Trophoblast cell (in vitro differentiated cells and primary cell): ENCODE data around the gene UNC93A.

ENCODE experiments used
- DNase-seq, 2 donors: peaks; one replicate each; pipeline ENCODE4 v3.0.0-alpha.2; 2016
- H2AFZ ChIP-seq: 2 replicates; pipeline ENCODE4 v1.6.1; 2013; ENCODE audit warnings: low read length, moderate library complexity, mild to moderate bottlenecking; ENCODE audit not compliant: insufficient read depth, poor library complexity
- H2AK5ac ChIP-seq: 2 replicates; pipeline ENCODE4 v1.6.1; 2013; ENCODE audit warnings: mild to moderate bottlenecking, low read length
- H2BK120ac ChIP-seq: 2 replicates; pipeline ENCODE4 v1.6.1; 2013; ENCODE audit warnings: low read length, mild to moderate bottlenecking, moderate library complexity; ENCODE audit not compliant: insufficient read depth, poor library complexity
- H2BK12ac ChIP-seq: 2 replicates; pipeline ENCODE4 v1.6.1; 2013; ENCODE audit warnings: mild to moderate bottlenecking, low read length, moderate library complexity
- H2BK5ac ChIP-seq: 2 replicates; pipeline ENCODE4 v1.6.1; 2013; ENCODE audit warnings: low read length, low read depth, moderate library complexity, mild to moderate bottlenecking; ENCODE audit not compliant: poor library complexity
- H3K14ac ChIP-seq: 2 replicates; pipeline ENCODE4 v1.6.1; 2013; ENCODE audit warnings: mild to moderate bottlenecking, low read length
- H3K18ac ChIP-seq: 2 replicates; pipeline ENCODE4 v1.6.1; 2013; ENCODE audit warnings: mild to moderate bottlenecking, low read length
- H3K23ac ChIP-seq: 2 replicates; pipeline ENCODE4 v1.6.1; 2013; ENCODE audit warnings: low read length
- H3K27ac ChIP-seq: 2 replicates; pipeline ENCODE4 v1.5.1; 2013; ENCODE audit warnings: low read depth, mild to moderate bottlenecking, inconsistent platforms, low read length, moderate library complexity
- H3K27me3 ChIP-seq: 2 replicates; pipeline ENCODE4 v1.6.1; 2013; ENCODE audit warnings: inconsistent platforms, mild to moderate bottlenecking, low read length, moderate library complexity; ENCODE audit not compliant: insufficient read depth
- H3K36me3 ChIP-seq, 2 experiments: 1 replicate in 1 of 2; 2 replicates in 1 of 2; pipeline ENCODE4 v1.6.1; 2013; ENCODE audit warnings: low read length in 2 of 2, mild to moderate bottlenecking in 2 of 2, moderate library complexity in 1 of 2; ENCODE audit not compliant: insufficient read depth in 2 of 2, control insufficient read depth in 1 of 2
- H3K4ac ChIP-seq: 2 replicates; pipeline ENCODE4 v1.6.1; 2013; ENCODE audit warnings: low read depth, mild to moderate bottlenecking, low read length, moderate library complexity
- H3K4me1 ChIP-seq, 2 experiments: 1 replicate in 1 of 2; 2 replicates in 1 of 2; pipeline ENCODE4 v1.6.1; 2013; ENCODE audit warnings: low read length in 2 of 2, mild to moderate bottlenecking in 2 of 2, moderate library complexity in 1 of 2; ENCODE audit not compliant: insufficient read depth in 2 of 2, control insufficient read depth in 1 of 2
- H3K4me2 ChIP-seq: 2 replicates; pipeline ENCODE4 v1.6.1; 2013; ENCODE audit warnings: inconsistent platforms, mild to moderate bottlenecking, low read length, moderate library complexity
- H3K4me3 ChIP-seq: 2 replicates; pipeline ENCODE4 v1.5.1; 2013; ENCODE audit warnings: mild to moderate bottlenecking, low read depth, low read length, inconsistent platforms
- H3K79me1 ChIP-seq: one replicate; pipeline ENCODE4 v1.6.1; 2013; ENCODE audit warnings: low read length
- H3K79me2 ChIP-seq: 2 replicates; pipeline ENCODE4 v1.6.1; 2013; ENCODE audit warnings: low read length, mild to moderate bottlenecking; ENCODE audit not compliant: control insufficient read depth, insufficient read depth, poor library complexity
- H3K9ac ChIP-seq: 2 replicates; pipeline ENCODE4 v1.6.1; 2013; ENCODE audit warnings: mild to moderate bottlenecking, low read length
- H3K9me3 ChIP-seq: 2 replicates; pipeline ENCODE4 v1.6.1; 2013; ENCODE audit warnings: low read depth, mild to moderate bottlenecking, control low read depth, inconsistent platforms, low read length; ENCODE audit not compliant: insufficient read depth
- H4K12ac ChIP-seq: 2 replicates; pipeline ENCODE4 v1.6.1; 2013; ENCODE audit warnings: low read depth, mild to moderate bottlenecking, low read length, moderate library complexity
- H4K8ac ChIP-seq: 2 replicates; pipeline ENCODE4 v1.6.1; 2013; ENCODE audit warnings: low read depth, mild to moderate bottlenecking, low read length, moderate library complexity
- H4K91ac ChIP-seq: one replicate; pipeline ENCODE4 v1.6.1; 2013; ENCODE audit warnings: low read depth, mild to moderate bottlenecking, low read length, moderate library complexity
- WGBS: extraction: QIAGEN DNeasy Blood & Tissue Kit; methylation state at CpG from one replicate; pipeline ENCODE4 v1.1.7; 2013; ENCODE audit warnings: missing lambda C conversion rate; ENCODE audit not compliant: insufficient read length, insufficient coverage; ENCODE audit errors: extremely low coverage; 5-methylcytosine and 5-hydroxymethylcytosine counted together

The UNC93A gene

DNA sequence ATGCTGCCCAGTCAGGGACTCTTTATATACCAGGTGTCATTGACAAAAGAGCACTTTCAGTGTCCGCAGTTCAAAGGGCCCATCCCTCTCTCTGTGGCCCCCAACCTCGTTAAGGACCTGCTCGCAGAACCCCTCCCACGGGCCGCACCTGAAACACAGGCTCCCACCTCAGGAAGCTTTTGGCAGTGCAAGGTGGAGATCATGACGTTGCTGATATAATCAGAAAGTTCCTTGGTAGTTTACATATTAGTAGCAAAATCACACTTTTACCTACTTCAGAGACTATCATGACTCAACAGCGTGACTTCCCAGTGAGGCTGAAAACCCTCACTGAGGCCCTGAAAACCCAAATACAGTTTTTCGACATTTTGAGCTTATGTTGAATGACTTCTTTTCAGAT is 37.9 kb downstream of the UNC93A start:
- Histone ChIP-seq H3K9me3 (peaks cover 4% of the 10 kb centered on the region), H3K4me1 (no peaks in the 10 kb centered on the region), H3K79me1 (no peaks in the 10 kb centered on the region), H2BK120ac (no peak overlapping the region), H3K4me2 (no peak overlapping the region), H3K27me3 (no peaks in the 10 kb centered on the region), H3K4ac (no peak overlapping the region), H4K12ac (no peak overlapping the region), H2BK5ac (no peak overlapping the region), H4K91ac (no peak overlapping the region), H3K18ac (no peak overlapping the region), H2AFZ (no peak overlapping the region), H2AK5ac (no peak overlapping the region), H3K14ac (no peak overlapping the region), H3K9ac (no peak overlapping the region), H3K27ac (no peak overlapping the region), H3K4me3 (no peak overlapping the region), H3K23ac (no peak overlapping the region), H4K8ac (no peak overlapping the region), H3K79me2 (no peaks in the 10 kb centered on the region), H2BK12ac (no peak overlapping the region), H3K36me3 (no peaks in the 10 kb centered on the region)
- DNase-seq: no peak
- WGBS: no CpG with 5 or more reads among the region's 8 CpGs

DNA sequence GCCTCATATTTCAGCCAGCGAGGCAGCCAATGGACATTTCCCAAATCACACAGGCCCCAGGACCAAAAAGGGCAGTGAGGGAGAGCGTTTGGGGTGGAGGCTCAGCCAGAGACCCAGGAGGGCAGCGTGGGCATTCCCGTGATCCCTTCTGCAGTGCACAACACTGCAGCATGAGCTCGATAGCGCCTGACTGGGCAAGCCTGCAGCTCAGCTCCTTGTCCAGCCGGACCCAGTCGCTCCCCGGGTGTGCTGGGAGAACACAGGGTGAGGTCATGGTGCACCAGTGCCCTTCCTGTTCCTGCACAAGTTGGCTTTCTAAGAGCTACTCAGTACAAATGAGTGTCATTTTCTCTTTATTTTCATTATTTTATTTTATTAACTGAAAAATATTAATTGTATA is 39.6 kb downstream of the UNC93A start:
- no peaks in the 10 kb centered on the region for H3K4me1 ChIP-seq
- no peaks in the 10 kb centered on the region for H3K27me3 ChIP-seq
- H3K4me3 ChIP-seq: no peak overlapping the region
- H2AK5ac ChIP-seq: no peak overlapping the region
- no peak overlapping the region for H3K9ac ChIP-seq
- H3K4ac ChIP-seq: no peak overlapping the region
- no peak overlapping the region for H2BK12ac ChIP-seq
- H3K14ac ChIP-seq: no peak overlapping the region
- no CpG with 5 or more reads among the region's 9 CpGs for WGBS
- DNase-seq: no peak
- H3K36me3 ChIP-seq: no peaks in the 10 kb centered on the region
- no peaks in the 10 kb centered on the region for H3K79me1 ChIP-seq
- no peak overlapping the region for H2BK5ac ChIP-seq
- no peak overlapping the region for H2BK120ac ChIP-seq
- no peak overlapping the region for H4K91ac ChIP-seq
- H4K12ac ChIP-seq: no peak overlapping the region
- H3K79me2 ChIP-seq: no peaks in the 10 kb centered on the region
- H3K27ac ChIP-seq: no peak overlapping the region
- H3K18ac ChIP-seq: no peak overlapping the region
- no peak overlapping the region for H4K8ac ChIP-seq
- H3K23ac ChIP-seq: no peak overlapping the region
- H2AFZ ChIP-seq: no peak overlapping the region
- no peak overlapping the region for H3K4me2 ChIP-seq
- peaks cover 2% of the 10 kb centered on the region for H3K9me3 ChIP-seq

DNA sequence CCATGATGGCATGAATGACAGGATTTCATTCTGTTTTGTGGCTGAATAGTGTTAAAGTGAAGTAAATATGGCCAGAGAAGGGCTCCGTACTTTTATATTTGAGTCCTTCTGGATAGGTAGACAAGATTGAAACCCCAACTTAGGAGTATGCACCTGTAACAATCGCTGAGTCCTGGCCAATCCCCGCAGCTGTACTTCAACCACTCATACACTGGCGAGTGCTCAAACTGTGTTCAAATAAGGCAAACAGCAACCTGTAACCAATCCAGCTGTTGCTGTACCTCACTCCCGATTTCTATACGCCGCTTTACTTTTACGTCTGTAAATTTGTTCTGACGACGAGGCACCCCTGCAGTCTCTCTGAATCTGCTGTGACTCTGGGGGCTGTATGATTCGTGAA is 40.5 kb downstream of the UNC93A start:
- no peaks in the 10 kb centered on the region for H3K79me1 ChIP-seq
- no peak overlapping the region for H4K12ac ChIP-seq
- H4K91ac ChIP-seq: no peak overlapping the region
- no peaks in the 10 kb centered on the region for H3K27me3 ChIP-seq
- no peaks in the 10 kb centered on the region for H3K36me3 ChIP-seq
- no peak overlapping the region for H3K27ac ChIP-seq
- H3K4me3 ChIP-seq: no peak overlapping the region
- H2BK5ac ChIP-seq: no peak overlapping the region
- H3K4me2 ChIP-seq: no peak overlapping the region
- no peak overlapping the region for H2BK120ac ChIP-seq
- H3K79me2 ChIP-seq: no peaks in the 10 kb centered on the region
- no peak overlapping the region for H3K9ac ChIP-seq
- no peak overlapping the region for H2AK5ac ChIP-seq
- WGBS: no CpG with 5 or more reads among the region's 11 CpGs
- no peak overlapping the region for H4K8ac ChIP-seq
- H3K4me1 ChIP-seq: no peaks in the 10 kb centered on the region
- H3K14ac ChIP-seq: no peak overlapping the region
- H2AFZ ChIP-seq: no peak overlapping the region
- no peak overlapping the region for H3K4ac ChIP-seq
- no peaks in the 10 kb centered on the region for H3K9me3 ChIP-seq
- DNase-seq: no peak
- no peak overlapping the region for H3K18ac ChIP-seq
- H2BK12ac ChIP-seq: no peak overlapping the region
- H3K23ac ChIP-seq: no peak overlapping the region

DNA sequence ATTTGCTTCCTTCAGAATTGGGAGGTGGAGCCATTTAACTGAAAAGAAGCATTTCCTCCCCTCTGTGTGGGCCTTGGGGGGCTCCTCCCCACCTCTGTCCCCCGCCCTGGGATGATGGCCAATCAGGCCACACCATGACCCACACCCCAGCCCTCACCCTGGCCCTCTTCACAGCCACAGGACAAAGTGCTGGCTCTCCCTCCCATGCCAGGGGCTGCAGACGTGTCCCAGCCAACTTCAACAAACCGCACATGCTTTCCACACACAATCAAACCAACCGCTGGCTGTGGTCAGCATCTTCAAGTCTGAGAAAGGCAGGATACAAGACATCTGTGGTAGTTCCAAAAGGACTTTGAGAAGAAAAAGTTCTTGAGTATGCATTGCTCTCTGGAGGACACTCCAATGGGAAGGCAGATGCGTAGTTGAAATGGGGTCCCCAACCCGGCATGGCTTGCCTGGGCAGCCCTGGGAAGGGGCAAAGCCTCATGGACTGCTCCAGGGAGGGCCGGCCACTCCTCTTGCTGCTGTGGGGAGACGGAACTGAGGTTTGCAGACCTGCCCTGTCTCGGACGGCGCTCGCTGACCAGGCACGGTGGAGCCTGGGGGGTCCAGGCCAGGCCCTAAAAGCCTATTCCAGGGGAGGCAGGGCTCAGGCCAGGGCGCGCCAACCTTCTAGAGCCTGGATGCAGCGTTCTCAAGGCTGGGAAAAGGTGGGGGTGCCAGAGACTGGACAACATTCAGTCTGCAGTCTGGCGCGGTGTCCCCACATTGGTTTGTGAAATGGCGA is 45.9 kb downstream of the UNC93A start:
- Histone ChIP-seq H3K36me3 (no peaks in the 10 kb centered on the region), H2BK5ac (no peak overlapping the region), H3K79me2 (no peaks in the 10 kb centered on the region), H3K4me3 (no peak overlapping the region), H2AK5ac (no peak overlapping the region), H3K4me2 (no peak overlapping the region), H2AFZ (no peak overlapping the region), H3K9ac (no peak overlapping the region), H3K4me1 (no peaks in the 10 kb centered on the region), H3K9me3 (no peaks in the 10 kb centered on the region), H3K27ac (no peak overlapping the region), H2BK12ac (no peak overlapping the region), H4K8ac (no peak overlapping the region), H4K12ac (no peak overlapping the region), H3K18ac (no peak overlapping the region), H3K4ac (no peak overlapping the region), H3K27me3 (no peaks in the 10 kb centered on the region), H3K79me1 (no peaks in the 10 kb centered on the region), H2BK120ac (no peak overlapping the region), H3K14ac (no peak overlapping the region), H3K23ac (no peak overlapping the region), H4K91ac (no peak overlapping the region)
- no CpG with 5 or more reads among the region's 19 CpGs for WGBS
- no peak for DNase-seq
